K562 (cell line): ENCODE measurements around the gene F12. TPM values are rescaled to one million over a fixed set of nuclear protein-coding genes. Genes with fewer than 3 reads are reported as not detected.

Experiments
- BCOR ChIP-seq: fragments of 450-650 bp; IDR thresholded peaks from 2 replicates; pipeline ENCODE4 v1.6.1; 2016
- CBFA2T3 ChIP-seq: fragments of 450-650 bp; IDR thresholded peaks from 2 replicates; pipeline ENCODE4 v1.6.1; 2017
- CHD2 ChIP-seq: IDR thresholded peaks from 2 replicates; pipeline ENCODE4 v1.6.1; 2011; ENCODE audit warnings: low read depth, low read length
- ESRRA ChIP-seq: fragments of 450-650 bp; IDR thresholded peaks from 2 replicates; pipeline ENCODE4 v1.6.1; 2014; ENCODE audit warnings: low read depth, mild to moderate bottlenecking, moderate library complexity, borderline replicate concordance
- HES1 ChIP-seq: fragments of 450-650 bp; IDR thresholded peaks from 2 replicates; pipeline ENCODE4 v1.6.1; 2016; ENCODE audit warnings: low read depth, mild to moderate bottlenecking, moderate library complexity
- MCM3 ChIP-seq: fragments of 450-650 bp; IDR thresholded peaks from 2 replicates; pipeline ENCODE4 v1.6.1; 2016
- MTA2 ChIP-seq: fragments of 450-650 bp; IDR thresholded peaks from 2 replicates; pipeline ENCODE4 v1.6.1; 2016; ENCODE audit warnings: low read depth
- NCOA1 ChIP-seq: fragments of 450-650 bp; IDR thresholded peaks from 2 replicates; pipeline ENCODE4 v1.6.1; 2016; ENCODE audit warnings: low read depth
- NCOA4 ChIP-seq: fragments of 450-650 bp; IDR thresholded peaks from 2 replicates; pipeline ENCODE4 v1.6.1; 2018; ENCODE audit warnings: mild to moderate bottlenecking; ENCODE audit not compliant: partially characterized antibody
- NEUROD1 ChIP-seq: fragments of 150-350 bp; IDR thresholded peaks from 2 replicates; pipeline ENCODE4 v1.6.1; 2014; ENCODE audit warnings: borderline replicate concordance, low read length, low read depth; ENCODE audit not compliant: partially characterized antibody
- NR2C2 ChIP-seq, 2 experiments: fragments of 200-800 bp in 1 of 2; sonication (Bioruptor generic) in 1 of 2; sonication (generic) in 1 of 2; formaldehyde crosslinking in 1 of 2; IDR thresholded peaks; 2 replicates each; pipeline versions ENCODE4 v1.6.1 to v1.8.0; 2016 to 2022; ENCODE audit warnings: mild to moderate bottlenecking in 1 of 2, missing compliant biosample characterization in 1 of 2, missing genetic modification characterization in 1 of 2, missing genetic modification reagents in 1 of 2
- POLR2B ChIP-seq: fragments of 450-650 bp; IDR thresholded peaks from 2 replicates; pipeline ENCODE4 v1.6.1; 2018; ENCODE audit warnings: low read depth; ENCODE audit not compliant: partially characterized antibody
- RBM22 ChIP-seq: fragments of 200-400 bp; formaldehyde crosslinking; IDR thresholded peaks from 2 replicates; pipeline ENCODE4 v1.6.1; 2018; ENCODE audit warnings: low read length, low read depth; ENCODE audit not compliant: poor library complexity, severe bottlenecking
- SMAD4 ChIP-seq: fragments of 250-450 bp; sonication (Bioruptor Pico); conservative IDR thresholded peaks from 2 replicates; pipeline ENCODE4 v1.8.0; 2021; ENCODE audit warnings: inconsistent platforms, mild to moderate bottlenecking, moderate library complexity
- SMARCA4 ChIP-seq: fragments of 450-650 bp; IDR thresholded peaks from 2 replicates; pipeline ENCODE4 v1.6.1; 2016
- TAF1 ChIP-seq: IDR thresholded peaks from 2 replicates; pipeline ENCODE4 v1.6.1; 2011; ENCODE audit warnings: mild to moderate bottlenecking, low read length, moderate library complexity; ENCODE audit not compliant: insufficient read depth, control insufficient read depth, severe bottlenecking; ENCODE audit errors: extremely low read depth
- TAF7 ChIP-seq: fragments of 450-650 bp; IDR thresholded peaks from 2 replicates; pipeline ENCODE4 v1.6.1; 2016; ENCODE audit warnings: missing genetic modification characterization, missing compliant biosample characterization
- ZBTB9 ChIP-seq: fragments of 450-650 bp; formaldehyde crosslinking; IDR thresholded peaks from 2 replicates; pipeline ENCODE4 v1.4.0; 2020; ENCODE audit warnings: mild to moderate bottlenecking, moderate library complexity
- ZFX ChIP-seq: sonication (generic); formaldehyde crosslinking; IDR thresholded peaks from 2 replicates; pipeline ENCODE4 v1.8.0; 2022; ENCODE audit warnings: mild to moderate bottlenecking, missing genetic modification reagents, moderate library complexity
- ZNF551 ChIP-seq: fragments of 250-450 bp; sonication (Bioruptor Pico); IDR thresholded peaks from 2 replicates; pipeline ENCODE4 v1.5.0; 2021; ENCODE audit warnings: mild to moderate bottlenecking, moderate library complexity
- ZNF75A ChIP-seq: fragments of 450-650 bp; formaldehyde crosslinking; IDR thresholded peaks from 2 replicates; pipeline ENCODE4 v1.4.0; 2020; ENCODE audit warnings: mild to moderate bottlenecking
- polyA plus RNA-seq, 8 experiments: library from polyadenylated mRNA; depleted of rRNA in 4 of 8; stranded (reverse) in 5 of 8; unstranded in 3 of 8; fragments of >200 nt; fragmentation: Nextera tagmentation in 2 of 8; fragmentation: Illumina TruSeq in 1 of 8; extraction: Ambion mirVana in 2 of 8; extraction: Trizol in 1 of 8; gene quantifications; 2 replicates each; pipeline versions ENCODE4 v1.2.1 to v1.2.3, GENCODE V29; 2011 to 2014; ENCODE audit warnings: inconsistent platforms in 1 of 8, missing spikeins in 1 of 8
- total RNA-seq, 7 experiments: library from RNA; depleted of rRNA in 6 of 7; stranded (reverse); fragments of >200 nt in 6 of 7; fragmentation: Illumina TruSeq in 2 of 7; extraction: Trizol in 2 of 7; gene quantifications; 2 replicates each; pipeline versions ENCODE4 v1.2.1 to v1.2.3, GENCODE V29; 2011 to 2021; ENCODE audit warnings: low replicate concordance in 1 of 7
- TF ChIP-seq, protein P1 (sequence below): sonication (generic); formaldehyde crosslinking; IDR thresholded peaks from 2 replicates; pipeline ENCODE4 v1.8.0; 2022; ENCODE audit warnings: mild to moderate bottlenecking, missing genetic modification reagents, borderline replicate concordance
- TF ChIP-seq, protein P2 (sequence below), 2 experiments: fragments of 200-800 bp in 1 of 2; sonication (Bioruptor generic) in 1 of 2; sonication (generic) in 1 of 2; formaldehyde crosslinking in 1 of 2; IDR thresholded peaks in 1 of 2; conservative IDR thresholded peaks in 1 of 2; 2 replicates each; pipeline versions ENCODE4 v1.5.0 to v1.6.1; 2016 to 2020; ENCODE audit warnings: missing compliant biosample characterization in 1 of 2, missing genetic modification characterization in 1 of 2, missing genetic modification reagents in 1 of 2

F12 gene
- total and polyA plus RNA-seq, 9 of the 15 experiments (the other 6 are each of a cell fraction or from before 2014, with no cell fraction given): 0.59 to 18.3 (median 3.6) TPM

- TF ChIP-seq, protein P1, sequence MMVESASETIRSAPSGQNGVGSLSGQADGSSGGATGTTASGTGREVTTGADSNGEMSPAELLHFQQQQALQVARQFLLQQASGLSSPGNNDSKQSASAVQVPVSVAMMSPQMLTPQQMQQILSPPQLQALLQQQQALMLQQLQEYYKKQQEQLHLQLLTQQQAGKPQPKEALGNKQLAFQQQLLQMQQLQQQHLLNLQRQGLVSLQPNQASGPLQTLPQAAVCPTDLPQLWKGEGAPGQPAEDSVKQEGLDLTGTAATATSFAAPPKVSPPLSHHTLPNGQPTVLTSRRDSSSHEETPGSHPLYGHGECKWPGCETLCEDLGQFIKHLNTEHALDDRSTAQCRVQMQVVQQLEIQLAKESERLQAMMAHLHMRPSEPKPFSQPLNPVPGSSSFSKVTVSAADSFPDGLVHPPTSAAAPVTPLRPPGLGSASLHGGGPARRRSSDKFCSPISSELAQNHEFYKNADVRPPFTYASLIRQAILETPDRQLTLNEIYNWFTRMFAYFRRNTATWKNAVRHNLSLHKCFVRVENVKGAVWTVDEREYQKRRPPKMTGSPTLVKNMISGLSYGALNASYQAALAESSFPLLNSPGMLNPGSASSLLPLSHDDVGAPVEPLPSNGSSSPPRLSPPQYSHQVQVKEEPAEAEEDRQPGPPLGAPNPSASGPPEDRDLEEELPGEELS (CRISPR knock-in tag): no peak
- peak; percentile 80 for TF ChIP-seq SMARCA4
- TF ChIP-seq MCM3: no peak
- peak; percentile 18 for TF ChIP-seq NEUROD1
- peak; percentile 59; the same call in 1 of the 2 replicates for TF ChIP-seq BCOR
- TF ChIP-seq RBM22: peak; percentile 8
- TF ChIP-seq ESRRA: no peak
- 0 out of 2 replicates have a peak, but pooled peaks have one; percentile 37 for TF ChIP-seq NR2C2 (CRISPR knock-in tag; IDR thresholded peaks at IDR 0.05)
- TF ChIP-seq NR2C2 (tag; IDR thresholded peaks at IDR 0.05): peak; percentile 56
- TF ChIP-seq ZBTB9 (CRISPR knock-in tag): peak; percentile 16; the same call in 1 of the 2 replicates
- peak; percentile 62; the same call in 1 of the 2 replicates for TF ChIP-seq TAF7 (tag)
- TF ChIP-seq HES1: peak; percentile 49; the same call in 1 of the 2 replicates
- no peak; the same call in 1 of the 2 replicates for TF ChIP-seq MTA2
- 0 out of 2 replicates have a peak, but pooled peaks have one; percentile 79 for TF ChIP-seq SMAD4 (CRISPR knock-in tag)
- no peak for TF ChIP-seq ZNF551 (CRISPR knock-in tag)
- TF ChIP-seq ZNF75A: no peak
- no peak for TF ChIP-seq NCOA1
- peak; percentile 24; the same call in 1 of the 2 replicates for TF ChIP-seq CBFA2T3
- TF ChIP-seq CHD2: 0 out of 2 replicates have a peak, but pooled peaks have one; percentile 13
- TF ChIP-seq NCOA4: no peak
- peak; percentile 85 for TF ChIP-seq ZFX (CRISPR knock-in tag)
- TF ChIP-seq POLR2B: peak; percentile 65
- peak; percentile 44 for TF ChIP-seq TAF1
- TF ChIP-seq, protein P2, sequence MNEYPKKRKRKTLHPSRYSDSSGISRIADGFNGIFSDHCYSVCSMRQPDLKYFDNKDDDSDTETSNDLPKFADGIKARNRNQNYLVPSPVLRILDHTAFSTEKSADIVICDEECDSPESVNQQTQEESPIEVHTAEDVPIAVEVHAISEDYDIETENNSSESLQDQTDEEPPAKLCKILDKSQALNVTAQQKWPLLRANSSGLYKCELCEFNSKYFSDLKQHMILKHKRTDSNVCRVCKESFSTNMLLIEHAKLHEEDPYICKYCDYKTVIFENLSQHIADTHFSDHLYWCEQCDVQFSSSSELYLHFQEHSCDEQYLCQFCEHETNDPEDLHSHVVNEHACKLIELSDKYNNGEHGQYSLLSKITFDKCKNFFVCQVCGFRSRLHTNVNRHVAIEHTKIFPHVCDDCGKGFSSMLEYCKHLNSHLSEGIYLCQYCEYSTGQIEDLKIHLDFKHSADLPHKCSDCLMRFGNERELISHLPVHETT (CRISPR knock-in tag; conservative IDR thresholded peaks at IDR 0.05 in 1 of 2, IDR thresholded peaks at IDR 0.05 in 1 of 2): peak in 1 of 2 experiments; percentile 78; a peak in 2 of 4 replicates
Observed at GRCh38 chr5:177366528-177367322, 42.6 kb downstream of the F12 start (continued).
